Globus pallidus (tissue), 1 donor: ENCODE results near the gene ALG2.

Source experiments
- DNase-seq: peaks from one replicate; pipeline ENCODE4 v3.0.0-alpha.2; 2015; ENCODE audit warnings: low spot score

The ALG2 gene, protein sequence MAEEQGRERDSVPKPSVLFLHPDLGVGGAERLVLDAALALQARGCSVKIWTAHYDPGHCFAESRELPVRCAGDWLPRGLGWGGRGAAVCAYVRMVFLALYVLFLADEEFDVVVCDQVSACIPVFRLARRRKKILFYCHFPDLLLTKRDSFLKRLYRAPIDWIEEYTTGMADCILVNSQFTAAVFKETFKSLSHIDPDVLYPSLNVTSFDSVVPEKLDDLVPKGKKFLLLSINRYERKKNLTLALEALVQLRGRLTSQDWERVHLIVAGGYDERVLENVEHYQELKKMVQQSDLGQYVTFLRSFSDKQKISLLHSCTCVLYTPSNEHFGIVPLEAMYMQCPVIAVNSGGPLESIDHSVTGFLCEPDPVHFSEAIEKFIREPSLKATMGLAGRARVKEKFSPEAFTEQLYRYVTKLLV

DNA sequence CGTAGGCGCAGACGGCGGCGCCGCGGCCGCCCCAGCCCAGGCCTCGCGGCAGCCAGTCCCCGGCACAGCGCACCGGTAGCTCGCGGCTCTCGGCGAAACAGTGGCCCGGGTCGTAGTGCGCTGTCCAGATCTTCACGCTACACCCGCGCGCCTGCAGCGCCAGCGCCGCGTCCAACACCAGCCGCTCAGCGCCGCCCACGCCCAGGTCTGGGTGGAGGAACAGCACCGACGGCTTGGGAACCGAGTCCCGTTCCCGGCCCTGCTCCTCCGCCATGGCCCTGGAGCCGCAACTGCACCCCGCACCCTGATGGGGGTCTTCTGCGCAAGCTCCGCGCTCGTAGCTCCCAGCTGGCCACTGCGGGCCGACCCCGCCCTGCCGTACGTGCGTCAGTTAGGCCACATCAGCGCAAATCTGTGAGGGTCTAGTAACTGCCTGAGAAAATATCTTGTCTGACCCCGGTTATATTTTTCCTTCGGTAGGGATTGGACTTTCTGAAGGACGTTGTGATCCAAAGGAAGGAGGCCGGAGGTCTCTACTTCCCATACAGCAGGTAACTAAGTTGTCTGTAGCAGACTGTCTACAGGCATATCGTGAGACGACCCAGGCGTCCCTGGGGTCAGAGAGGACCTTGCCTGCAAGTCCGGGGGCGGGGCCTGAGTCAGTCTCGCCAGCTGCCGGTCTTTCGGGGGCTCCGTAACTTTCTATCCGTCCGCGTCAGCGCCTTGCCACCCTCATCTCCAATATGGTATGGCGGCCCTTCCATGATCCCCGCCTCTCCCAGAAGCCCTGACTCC lies at the start of gene ALG2, which contains the start of gene SEC61B:
Gene ALG2 (minus strand): TSS at position 322 of the 795 bp plus-strand sequence. CDS start 48 bp downstream, at position 274.
Gene SEC61B (plus strand): TSS at position 662 of the 795 bp plus-strand sequence. CDS start 82 bp downstream, at position 744.
- DNase-seq = peak; percentile 93

DNA sequence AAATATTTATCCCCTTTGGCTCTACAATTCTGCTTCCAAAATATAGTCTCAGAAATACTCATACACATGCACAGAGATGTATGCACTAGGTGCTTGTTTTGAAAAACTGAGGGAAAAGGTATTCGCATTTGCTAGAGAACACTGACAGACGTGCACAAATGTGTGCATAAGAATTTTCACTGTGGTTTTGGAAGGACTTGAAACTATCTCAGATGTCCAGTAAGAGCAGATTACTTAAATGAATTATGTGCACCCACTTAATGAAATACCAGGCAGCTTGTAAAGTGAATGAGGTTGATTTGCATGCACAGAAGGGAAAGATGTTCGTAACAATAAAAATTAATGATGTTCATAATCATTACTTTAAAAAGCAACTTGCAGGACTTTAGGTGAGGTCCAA lies 48.7 kb upstream of the ALG2 start:
- DNase-seq = no peak

DNA sequence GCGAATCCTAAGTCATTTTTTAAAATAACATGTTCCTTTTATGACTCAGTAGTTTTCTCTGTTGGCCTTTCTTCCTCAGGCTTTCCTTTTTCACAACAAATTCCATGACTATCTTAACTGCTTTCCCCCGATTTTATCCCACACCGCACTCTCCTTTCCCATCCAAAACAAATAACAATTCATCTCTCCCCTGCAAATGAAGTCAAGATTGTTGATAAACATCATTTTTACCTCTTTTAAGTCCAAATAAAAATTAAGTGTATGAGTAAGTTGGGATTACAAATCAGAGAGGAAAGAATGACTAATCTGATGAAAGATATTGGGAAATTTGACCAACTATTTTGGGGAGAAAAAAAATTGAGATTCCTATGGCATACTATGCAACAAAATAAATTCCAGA lies 47.7 kb upstream of the ALG2 start:
- no peak for DNase-seq

DNA sequence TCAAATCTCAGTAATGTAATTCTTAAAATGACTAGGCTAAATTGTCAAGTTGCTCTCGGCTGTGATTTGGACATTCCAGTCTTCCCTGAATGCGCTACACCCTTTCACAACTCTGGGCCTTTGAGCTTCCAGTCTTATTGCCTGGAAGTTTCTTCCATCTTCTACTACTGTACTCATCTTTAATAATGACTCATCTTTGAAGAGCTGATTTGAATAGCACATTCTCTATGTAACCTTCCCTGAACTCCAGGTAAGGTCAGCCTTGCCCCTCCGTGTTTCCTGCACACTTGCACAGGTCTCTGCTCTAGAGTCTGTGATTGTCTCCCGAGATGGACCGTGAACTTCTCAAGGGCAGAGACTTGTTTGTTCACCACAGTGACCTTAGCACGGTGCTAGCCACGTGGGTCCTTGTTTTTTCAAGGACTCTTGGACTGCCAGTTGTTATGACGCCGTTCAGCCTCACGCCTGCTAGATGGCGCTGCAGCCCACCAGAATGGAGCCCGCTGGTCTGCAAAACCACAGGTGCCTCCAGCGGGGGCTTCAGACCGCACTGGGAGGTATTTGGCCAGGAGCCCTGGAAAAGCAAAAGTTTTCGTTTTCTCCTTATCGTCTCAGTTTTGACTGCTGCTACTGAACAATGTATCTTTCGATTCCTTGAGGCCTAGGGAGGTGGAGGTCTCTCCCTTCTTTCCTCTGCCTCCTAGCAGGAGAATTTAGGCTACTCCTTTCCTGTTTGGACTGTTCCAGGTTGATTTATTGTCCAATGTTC lies 44.7 kb upstream of the ALG2 start:
- DNase-seq = peak; percentile 73

DNA sequence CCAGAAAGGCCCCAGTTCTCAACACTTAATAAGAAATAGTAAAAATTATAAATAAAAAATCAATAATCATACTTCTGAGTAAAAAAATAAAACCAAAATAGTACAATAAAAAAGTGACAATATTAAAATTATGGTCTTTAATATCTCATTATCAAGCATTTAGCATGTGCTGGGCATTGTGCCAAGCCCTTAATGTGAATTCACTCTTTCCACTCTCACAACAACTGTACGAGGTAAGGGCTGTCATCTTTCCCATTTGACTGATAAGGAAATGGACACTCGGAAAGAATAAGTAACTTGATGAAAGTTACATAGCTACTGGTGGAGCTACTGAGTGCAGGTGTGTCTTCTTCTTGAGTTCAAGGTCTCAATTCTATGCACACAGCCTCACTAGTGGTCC lies 43.9 kb upstream of the ALG2 start:
- no peak for DNase-seq

DNA sequence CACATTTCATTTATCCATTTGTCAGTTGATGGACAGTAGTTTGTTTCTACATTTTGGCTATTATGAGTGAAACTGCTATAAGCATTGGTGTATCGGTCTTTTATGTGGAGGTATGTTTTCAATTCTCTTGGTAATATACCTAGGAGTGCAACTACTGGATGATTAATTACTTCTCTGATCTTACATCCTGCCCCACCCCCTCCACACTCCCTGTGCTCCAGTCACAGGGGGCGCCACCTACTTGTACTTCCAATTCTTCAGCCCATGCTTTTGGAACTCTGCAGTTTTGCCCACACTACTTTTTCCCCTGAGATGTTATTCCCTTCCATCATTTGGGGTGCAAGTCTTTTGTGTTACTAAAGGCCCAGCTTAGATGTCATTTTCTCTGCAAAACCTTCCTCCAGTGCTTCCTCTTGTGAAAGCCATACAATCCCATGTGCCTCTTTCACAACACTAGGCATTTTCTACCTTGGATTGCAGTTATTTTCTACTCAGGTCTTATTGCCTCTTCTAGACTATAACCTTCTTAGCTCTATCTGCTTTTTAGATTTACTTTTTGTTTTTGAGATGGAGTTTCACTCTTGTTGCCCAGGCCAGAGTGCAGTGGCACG lies 42.4 kb upstream of the ALG2 start:
- no peak for DNase-seq

DNA sequence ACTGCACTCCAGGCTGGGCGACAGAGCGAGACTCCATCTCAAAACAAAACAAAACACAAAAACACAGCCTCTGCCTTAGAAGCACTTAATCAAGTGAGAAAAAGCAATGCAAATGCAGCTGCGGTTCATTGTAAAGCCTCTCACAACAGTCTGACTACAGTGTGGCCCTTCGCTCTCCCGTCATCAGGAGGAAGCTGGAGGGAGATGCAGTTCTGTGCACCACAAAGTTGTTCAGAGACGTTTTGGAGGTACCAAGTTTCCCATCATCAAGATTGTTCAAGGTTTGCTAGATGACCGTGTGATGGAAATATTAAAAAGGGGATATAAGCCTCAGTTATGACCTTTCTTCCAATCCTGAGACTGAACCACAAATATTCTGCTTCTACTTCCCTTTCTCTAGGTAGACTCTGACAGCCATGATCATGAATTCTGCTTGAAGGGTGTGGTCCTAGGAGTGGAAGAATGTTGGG lies 41.2 kb upstream of the ALG2 start:
- no peak for DNase-seq

DNA sequence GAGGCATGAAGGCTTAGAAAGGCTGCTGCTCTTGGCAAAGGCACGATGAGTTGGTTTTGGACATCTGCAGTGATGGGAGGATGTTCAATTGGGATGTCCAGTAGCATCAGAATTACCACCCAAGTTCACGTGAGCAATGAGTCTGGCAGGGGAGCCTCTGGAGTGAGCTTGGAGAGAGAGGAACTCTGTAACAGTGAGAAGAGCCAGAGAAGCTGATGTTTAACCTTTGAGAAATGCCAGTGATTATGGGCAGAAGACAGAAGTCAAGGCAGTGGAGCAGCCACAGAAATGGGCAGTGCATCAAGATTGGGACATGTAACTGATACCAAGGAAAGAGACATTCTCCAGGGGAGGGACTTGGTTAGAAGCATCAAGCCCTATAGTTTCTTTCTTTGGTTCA lies 40.2 kb upstream of the ALG2 start:
- DNase-seq = no peak

DNA sequence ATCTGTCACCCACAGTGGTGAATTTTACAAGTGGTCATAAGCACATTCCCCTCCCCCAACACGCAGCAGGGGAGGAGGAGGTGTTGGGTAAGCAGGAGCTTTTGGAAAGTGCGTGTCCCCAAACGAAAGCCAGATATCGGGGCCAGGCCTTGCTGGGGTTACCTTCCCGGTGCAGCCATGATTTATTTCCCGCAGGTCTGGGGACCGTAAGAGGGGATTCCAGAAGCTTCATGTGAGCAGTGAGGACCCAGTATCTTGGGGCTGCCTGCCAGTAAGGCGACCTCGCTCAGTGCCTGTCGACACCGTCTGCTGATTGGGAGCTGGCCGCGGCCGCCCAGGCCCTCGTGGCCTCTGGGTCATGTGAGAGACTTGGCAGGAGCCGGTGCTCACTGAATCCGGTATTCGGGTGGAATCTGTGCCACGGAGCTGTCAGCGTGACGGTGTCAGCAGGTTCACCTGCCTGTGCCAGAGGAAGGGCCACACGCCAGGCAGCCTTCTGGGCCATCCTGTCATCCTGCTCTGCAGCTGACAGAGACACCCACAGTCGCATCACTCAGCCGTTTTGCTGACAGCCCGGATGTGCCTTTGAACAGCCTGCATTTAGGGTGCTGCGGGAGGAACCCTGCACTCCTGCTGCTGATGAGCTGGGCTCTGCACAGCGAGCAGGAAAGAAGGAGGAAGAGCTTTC lies 37.6 kb upstream of the ALG2 start:
- peak; percentile 87 for DNase-seq

DNA sequence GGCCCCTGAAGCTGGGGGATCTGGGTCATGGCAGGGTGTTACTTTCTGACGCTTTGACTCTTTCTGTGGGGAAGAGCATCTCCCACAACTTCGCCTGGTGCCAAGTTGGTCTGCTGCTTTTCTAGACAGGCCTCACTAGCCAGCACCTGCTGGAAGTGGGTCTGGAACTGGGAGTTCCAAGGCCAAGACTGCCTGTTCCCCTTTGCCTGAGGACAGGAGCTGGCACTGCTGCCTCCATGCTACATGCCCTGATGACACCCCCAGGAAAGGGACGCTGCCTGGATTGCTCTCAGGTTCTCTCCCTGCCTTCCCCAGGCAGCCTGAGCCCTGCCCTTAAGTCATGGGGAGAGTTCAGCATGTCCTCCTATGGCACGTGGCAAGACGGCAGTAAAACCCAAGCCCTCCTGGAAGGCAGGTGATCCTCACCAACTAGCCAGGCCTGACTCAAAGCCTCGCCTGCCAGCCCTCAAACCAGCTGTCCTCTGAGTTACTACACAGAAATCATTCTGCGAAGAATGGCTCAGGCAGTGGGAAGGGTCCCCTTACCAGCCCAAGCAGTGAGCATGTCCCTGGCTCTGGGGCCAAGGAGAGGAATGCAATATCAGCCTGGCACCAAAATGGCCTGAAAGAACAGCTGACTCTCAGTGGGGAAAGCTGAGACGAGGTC lies 36.1 kb upstream of the ALG2 start:
- no peak for DNase-seq

DNA sequence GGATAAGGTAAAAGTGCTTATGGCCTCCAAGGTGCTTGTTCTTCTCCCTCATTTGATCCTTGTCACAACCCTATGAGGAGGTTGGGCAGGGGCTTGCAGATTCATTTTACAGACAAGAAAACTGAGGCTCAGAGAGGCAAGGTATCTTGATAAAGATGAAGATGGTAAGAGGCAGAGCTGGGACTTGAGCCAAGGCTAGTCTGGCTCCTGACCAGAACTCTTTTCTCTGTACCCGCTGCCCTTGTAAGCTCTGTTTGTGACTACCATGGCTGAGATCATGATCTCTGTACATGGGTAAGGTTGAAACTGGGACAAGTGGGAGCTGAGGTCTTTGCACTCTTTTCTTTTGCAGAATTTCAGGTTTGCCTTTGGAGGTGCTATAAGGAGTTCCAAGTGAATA lies 33.9 kb upstream of the ALG2 start:
- DNase-seq = no peak

DNA sequence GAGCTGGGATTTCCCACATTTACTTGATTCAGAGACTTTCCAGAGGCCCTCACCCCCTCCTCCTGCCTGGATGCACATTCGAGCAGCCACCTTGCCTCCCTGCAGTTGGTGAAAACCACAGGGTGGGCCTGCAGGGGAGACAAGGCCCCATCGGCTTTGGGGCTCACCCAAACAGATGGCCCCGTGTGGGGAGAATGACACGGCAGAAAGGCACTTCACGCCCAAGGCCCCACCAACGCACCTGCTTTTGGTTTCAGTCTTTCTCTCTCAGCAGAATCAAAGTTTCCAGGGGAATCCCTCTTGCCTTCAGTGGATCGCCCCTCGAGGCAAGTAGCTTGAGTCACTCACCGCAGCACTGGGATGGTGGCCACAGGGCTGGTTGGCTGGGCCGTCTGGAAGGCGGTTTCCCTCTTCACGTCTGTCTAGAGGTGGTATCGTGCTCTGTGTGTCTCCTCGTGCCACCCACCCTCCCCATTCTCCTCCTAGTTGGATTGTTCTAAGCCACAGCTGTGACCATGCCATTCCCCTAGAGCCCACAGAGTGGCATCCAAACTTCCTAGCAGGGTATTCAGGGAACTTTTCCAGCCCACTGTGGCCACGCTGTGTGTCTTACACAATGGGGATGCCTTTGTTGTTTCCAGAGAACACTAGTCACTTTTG lies 32.2 kb upstream of the ALG2 start:
- DNase-seq = peak; percentile 86

DNA sequence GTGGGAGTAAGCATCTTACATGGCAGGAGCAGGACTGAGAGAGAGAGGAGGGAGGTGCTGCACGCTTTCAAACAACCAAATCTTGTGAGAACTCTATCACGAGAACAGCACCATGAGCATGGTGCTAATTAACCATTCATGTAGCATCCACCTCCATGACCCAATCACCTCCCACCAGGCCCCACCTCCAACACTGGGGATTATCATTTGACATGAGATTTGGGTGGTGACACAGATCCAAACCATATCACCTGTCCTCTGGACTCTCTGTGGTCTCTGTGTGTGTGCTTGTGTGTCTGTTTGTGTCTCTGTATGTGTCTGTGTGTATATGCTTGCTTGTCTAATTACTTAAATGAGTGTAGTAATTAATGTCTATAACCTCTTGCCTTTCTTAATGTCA lies 31.4 kb upstream of the ALG2 start:
- DNase-seq = no peak

DNA sequence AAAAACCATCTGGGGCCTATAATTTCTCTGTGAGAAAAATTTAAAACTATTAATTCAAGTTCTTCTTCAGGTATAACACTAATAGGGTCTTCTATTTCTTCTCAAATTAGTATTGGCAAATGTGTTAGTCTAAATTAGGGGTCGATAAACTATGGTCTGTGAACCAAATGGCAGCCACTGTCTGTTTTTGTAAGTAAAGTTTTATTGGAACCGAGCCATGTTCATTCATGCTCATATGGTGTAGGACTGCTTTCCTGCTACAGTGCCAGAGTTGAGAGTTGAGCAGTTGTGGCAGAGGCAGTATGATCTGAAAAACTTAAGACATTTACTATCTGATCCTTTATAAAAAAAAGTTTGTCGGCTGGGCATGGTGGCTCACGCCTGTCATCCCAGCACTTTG lies 29.4 kb upstream of the ALG2 start:
- no peak for DNase-seq

DNA sequence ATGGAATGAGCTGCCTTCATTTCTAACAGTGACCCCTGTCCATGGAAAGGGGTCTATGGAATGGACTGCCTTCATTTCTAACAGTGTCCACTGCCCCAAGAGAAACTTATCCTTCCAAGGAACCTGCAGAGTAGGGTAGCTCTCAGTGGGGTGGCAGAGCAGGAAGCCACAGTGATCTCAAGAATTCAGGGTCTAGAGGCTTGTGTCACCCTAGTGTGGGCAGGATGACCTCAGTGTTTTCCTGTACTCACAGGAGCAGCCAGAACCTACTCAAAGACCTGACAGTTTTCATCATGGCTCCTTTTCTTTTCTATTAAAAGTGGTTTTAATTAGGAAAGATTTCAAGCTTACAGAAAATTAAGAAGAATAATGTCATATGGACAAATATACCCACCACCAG lies 27.9 kb upstream of the ALG2 start:
- no peak for DNase-seq

DNA sequence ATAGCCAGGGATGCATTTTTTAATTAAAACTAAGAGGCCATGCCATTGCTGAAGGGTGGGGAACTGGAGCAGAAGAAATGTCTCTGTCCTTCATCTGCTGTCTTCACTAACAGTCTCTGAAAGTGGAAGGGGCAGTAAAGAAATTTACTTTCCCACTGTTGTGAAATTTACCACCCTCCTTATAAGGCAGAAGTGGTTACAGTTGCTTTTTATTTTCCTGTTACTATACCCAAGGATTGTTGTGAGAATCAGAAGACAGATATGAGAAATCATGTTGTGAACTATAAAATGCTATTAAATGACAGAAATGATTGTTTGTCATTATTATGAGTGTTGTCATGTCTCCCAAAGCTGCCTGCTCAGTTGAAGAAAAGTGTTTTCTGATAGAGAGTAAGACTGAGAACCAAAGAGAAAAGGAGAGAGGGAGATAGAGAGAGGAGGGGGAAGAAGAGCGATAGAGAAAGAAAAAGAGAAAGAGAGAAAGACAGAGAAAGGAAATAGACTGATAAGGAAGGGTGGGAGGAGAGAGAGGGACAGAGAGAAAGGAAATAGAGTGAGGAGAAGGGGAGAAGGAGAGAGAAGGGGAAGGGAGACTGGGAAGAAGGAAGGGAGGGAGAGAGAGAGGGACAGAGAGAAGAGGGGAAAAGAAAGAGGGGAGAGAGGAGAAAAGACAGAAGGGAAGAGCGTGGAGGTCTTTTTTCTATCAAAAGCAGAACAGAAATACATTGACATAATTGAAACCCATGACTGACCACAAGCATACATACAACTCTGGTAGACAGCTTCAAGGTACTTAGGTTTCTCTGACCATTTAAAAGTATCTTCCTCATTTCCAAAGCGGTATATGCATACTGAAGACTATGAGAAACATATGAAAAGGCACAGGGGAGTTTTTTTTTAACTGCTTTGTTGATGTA lies 22.9 kb upstream of the ALG2 start:
- DNase-seq = no peak

DNA sequence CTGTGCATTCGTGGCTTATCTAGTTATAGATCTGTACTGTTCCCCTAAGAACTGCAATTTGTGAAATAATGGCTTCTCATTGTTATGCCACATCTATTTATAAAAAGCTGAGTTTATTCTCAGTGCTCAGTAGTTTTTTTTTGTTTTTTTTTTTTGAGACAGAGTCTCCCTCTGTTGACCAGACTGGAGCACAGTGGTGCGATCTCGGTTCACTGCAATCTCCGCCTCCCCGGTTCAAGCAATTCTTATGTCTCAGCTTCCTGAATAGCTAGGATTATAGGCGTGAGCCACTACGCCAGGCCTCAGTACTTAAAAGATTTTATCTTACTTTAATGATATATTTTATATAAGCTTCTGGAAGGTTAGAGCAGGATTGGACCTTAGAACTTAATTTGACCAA lies 19.4 kb upstream of the ALG2 start:
- DNase-seq = no peak

DNA sequence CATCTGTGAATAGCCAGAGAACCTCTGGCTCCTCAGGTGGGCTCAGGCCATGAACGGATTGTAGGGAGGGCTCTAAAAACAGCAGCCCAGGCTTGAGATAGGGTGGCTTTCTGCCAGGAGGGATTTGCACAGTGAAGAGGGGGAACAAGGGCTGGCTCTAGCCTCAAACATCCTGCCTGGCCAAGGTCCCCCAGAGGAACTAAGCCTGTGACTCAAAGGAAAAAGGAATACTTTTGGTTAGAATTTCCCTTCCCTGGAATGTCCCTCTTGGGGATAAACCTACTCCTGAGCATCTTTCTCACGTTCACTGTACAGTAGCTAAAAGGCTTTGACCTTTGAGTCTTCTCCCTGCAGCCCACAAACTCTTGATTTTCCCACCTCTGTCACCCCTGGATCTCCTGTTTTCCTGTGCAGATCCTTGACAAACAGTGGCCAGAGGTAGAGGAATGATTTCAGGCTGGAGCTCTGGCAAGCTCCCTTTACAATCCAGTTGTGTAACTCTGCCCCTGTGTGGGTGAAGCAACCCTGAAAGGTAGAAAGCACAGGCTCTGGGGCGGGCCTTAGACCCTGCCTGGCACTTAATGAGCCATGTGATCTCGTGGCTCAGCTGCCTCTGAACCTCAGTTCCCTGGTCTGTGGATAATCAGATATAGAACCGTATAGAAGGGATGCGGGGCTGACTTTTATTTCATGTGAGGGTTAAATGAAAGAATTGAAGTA lies 17.8 kb upstream of the ALG2 start:
- DNase-seq = no peak
